Measurements from ENCODE around the gene CBX7.

DNA sequence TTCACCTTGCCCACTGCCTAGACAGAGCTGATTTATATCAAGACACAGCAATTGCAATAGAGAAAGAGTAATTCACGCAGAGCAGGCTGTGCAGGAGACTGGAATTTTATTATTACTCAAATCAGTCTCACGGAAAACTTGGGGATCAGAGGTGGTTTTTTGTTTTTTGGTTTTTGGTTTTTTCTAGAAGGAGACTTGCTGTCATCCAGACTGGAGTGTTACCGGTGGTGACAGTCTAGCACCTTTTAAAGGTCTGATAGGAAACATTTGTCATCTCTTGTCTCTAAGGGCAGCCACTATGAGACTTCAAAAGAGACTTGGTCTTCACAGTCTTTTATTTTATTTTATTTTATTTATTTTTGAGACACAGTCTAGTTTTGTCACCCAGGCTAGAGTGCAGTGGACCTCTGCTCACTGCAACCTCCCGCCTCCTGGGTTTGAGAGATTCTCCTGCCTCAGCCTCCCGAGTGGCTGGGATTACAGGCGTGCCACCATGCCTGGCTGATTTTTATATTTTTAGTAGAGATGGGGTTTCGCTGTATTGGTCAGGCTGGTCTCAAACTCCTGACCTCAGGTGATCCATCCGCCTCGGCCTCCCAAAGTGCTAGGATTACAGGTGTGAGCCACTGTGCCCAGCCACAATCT lies 36.4 kb downstream of the CBX7 start:
- no peak for TF ChIP-seq JUNB (IDR thresholded peaks at IDR 0.05; ENCODE audit: unreplicated experiment)
- TF ChIP-seq, protein P1, sequence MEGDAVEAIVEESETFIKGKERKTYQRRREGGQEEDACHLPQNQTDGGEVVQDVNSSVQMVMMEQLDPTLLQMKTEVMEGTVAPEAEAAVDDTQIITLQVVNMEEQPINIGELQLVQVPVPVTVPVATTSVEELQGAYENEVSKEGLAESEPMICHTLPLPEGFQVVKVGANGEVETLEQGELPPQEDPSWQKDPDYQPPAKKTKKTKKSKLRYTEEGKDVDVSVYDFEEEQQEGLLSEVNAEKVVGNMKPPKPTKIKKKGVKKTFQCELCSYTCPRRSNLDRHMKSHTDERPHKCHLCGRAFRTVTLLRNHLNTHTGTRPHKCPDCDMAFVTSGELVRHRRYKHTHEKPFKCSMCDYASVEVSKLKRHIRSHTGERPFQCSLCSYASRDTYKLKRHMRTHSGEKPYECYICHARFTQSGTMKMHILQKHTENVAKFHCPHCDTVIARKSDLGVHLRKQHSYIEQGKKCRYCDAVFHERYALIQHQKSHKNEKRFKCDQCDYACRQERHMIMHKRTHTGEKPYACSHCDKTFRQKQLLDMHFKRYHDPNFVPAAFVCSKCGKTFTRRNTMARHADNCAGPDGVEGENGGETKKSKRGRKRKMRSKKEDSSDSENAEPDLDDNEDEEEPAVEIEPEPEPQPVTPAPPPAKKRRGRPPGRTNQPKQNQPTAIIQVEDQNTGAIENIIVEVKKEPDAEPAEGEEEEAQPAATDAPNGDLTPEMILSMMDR (conservative IDR thresholded peaks at IDR 0.05; ENCODE audit: low read depth in 2 of 2), result no peak
- no peak for TF ChIP-seq EZH2 (IDR thresholded peaks at IDR 0.05; ENCODE audit: low read depth, unreplicated experiment)
- TF ChIP-seq POLR2AphosphoS5 (IDR thresholded peaks at IDR 0.05; ENCODE audit: low read depth), result no peak
- no peak for TF ChIP-seq ZNF114 (CRISPR knock-in tag; IDR thresholded peaks at IDR 0.05)
- TF ChIP-seq, protein P2, sequence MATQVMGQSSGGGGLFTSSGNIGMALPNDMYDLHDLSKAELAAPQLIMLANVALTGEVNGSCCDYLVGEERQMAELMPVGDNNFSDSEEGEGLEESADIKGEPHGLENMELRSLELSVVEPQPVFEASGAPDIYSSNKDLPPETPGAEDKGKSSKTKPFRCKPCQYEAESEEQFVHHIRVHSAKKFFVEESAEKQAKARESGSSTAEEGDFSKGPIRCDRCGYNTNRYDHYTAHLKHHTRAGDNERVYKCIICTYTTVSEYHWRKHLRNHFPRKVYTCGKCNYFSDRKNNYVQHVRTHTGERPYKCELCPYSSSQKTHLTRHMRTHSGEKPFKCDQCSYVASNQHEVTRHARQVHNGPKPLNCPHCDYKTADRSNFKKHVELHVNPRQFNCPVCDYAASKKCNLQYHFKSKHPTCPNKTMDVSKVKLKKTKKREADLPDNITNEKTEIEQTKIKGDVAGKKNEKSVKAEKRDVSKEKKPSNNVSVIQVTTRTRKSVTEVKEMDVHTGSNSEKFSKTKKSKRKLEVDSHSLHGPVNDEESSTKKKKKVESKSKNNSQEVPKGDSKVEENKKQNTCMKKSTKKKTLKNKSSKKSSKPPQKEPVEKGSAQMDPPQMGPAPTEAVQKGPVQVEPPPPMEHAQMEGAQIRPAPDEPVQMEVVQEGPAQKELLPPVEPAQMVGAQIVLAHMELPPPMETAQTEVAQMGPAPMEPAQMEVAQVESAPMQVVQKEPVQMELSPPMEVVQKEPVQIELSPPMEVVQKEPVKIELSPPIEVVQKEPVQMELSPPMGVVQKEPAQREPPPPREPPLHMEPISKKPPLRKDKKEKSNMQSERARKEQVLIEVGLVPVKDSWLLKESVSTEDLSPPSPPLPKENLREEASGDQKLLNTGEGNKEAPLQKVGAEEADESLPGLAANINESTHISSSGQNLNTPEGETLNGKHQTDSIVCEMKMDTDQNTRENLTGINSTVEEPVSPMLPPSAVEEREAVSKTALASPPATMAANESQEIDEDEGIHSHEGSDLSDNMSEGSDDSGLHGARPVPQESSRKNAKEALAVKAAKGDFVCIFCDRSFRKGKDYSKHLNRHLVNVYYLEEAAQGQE (IDR thresholded peaks at IDR 0.05; ENCODE audit: unreplicated experiment), result no peak
- no peak for TF ChIP-seq EZH2phosphoT487 (IDR thresholded peaks at IDR 0.05; ENCODE audit: unreplicated experiment)
- no peak for TF ChIP-seq STAT1 (IDR thresholded peaks at IDR 0.05; ENCODE audit: unreplicated experiment)
- TF ChIP-seq, protein P3, sequence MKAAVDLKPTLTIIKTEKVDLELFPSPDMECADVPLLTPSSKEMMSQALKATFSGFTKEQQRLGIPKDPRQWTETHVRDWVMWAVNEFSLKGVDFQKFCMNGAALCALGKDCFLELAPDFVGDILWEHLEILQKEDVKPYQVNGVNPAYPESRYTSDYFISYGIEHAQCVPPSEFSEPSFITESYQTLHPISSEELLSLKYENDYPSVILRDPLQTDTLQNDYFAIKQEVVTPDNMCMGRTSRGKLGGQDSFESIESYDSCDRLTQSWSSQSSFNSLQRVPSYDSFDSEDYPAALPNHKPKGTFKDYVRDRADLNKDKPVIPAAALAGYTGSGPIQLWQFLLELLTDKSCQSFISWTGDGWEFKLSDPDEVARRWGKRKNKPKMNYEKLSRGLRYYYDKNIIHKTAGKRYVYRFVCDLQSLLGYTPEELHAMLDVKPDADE (IDR thresholded peaks at IDR 0.05), result no peak

All from GM23338 (cell line).